Esophagus (tissue), 2 donors: ENCODE data around the gene APH1B. TPM values are rescaled to one million over a fixed set of nuclear protein-coding genes. Genes with fewer than 3 reads are reported as not detected.
"Not testable (repeated sequence)": the region's sequence is repeated elsewhere in the genome, so short reads cannot be mapped to it uniquely, and the experiment has no call there.

Source experiments
- H3K27ac ChIP-seq, 2 donors: one replicate each; pipeline ENCODE4 v1.5.1; 2013; ENCODE audit warnings: low read depth in 2 of 2, mild to moderate bottlenecking in 2 of 2, inconsistent platforms in 1 of 2, low read length in 1 of 2, moderate library complexity in 1 of 2
- H3K27me3 ChIP-seq, 2 donors: one replicate each; pipeline ENCODE4 v1.6.1; 2013; ENCODE audit warnings: low read length in 2 of 2, control low read depth in 1 of 2, mild to moderate bottlenecking in 1 of 2; ENCODE audit not compliant: insufficient read depth in 2 of 2, control insufficient read depth in 1 of 2
- H3K36me3 ChIP-seq, 2 donors: one replicate each; pipeline ENCODE4 v1.6.1; 2013; ENCODE audit warnings: low read length in 1 of 2; ENCODE audit not compliant: control insufficient read depth in 2 of 2, insufficient read depth in 2 of 2
- H3K4me1 ChIP-seq, 2 donors: one replicate each; pipeline ENCODE4 v1.6.1; 2013; ENCODE audit warnings: low read length in 1 of 2; ENCODE audit not compliant: control insufficient read depth in 2 of 2, insufficient read depth in 2 of 2
- H3K4me3 ChIP-seq, 2 donors: one replicate each; pipeline ENCODE4 v1.5.1; 2013; ENCODE audit warnings: low read length in 2 of 2, mild to moderate bottlenecking in 2 of 2, low read depth in 1 of 2, moderate library complexity in 1 of 2
- H3K9me3 ChIP-seq, 2 donors: one replicate each; pipeline ENCODE4 v1.6.1; 2013; ENCODE audit warnings: mild to moderate bottlenecking in 2 of 2, low read depth in 1 of 2, low read length in 1 of 2, moderate library complexity in 1 of 2; ENCODE audit not compliant: control insufficient read depth in 2 of 2, insufficient read depth in 1 of 2
- WGBS, 2 donors: extraction: QIAGEN DNeasy Blood & Tissue Kit; methylation state at CpG; one replicate each; pipeline ENCODE4 v1.1.7; 2013; 5-methylcytosine and 5-hydroxymethylcytosine counted together
- polyA plus RNA-seq, 2 donors: library from polyadenylated mRNA; stranded (reverse); fragments of 200-250 nt; gene quantifications; one replicate each; pipeline ENCODE4 v1.2.3, GENCODE V29; 2013
- donor health status: healthy with polysubstance abuse.
- donor health status: Bipolar disorder and iron deficiency.

Gene APH1B
- polyA plus RNA-seq, 2 donors = 1.6 to 2.0 TPM

DNA sequence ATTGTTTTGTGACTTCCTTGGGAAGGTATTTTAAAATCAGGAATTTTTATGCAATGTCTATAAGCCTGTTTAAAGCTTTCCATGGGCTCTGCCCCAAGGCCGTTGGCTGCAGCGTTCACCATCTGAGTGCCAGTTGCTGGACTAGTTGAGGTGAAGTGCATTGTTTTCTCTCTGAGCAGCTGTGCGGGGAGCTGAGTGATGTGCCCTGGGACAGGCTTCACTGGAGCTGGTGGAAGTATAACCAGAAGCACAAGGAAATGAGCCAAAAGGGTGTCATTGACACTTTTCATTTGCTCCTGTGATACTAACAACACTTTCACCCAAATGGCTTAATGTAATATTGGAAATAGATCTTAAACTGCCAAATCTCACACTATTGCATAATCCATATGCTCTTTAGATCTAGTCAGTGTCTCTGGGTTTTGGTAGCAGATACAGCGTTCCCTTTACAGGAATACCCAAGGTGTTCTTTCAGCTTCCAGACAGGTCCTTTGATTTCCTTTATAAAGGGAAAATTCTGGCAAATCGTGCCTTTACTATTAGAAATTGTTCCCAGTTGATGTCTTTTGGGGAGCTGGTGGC lies 29.2 kb downstream of the APH1B start:
- Histone ChIP-seq H3K9me3 (no peaks in the 10 kb centered on the region), H3K27me3 (no peaks in the 10 kb centered on the region), H3K4me1 (no peaks in the 10 kb centered on the region), H3K4me3 (no peak overlapping the region), H3K27ac (no peak overlapping the region), H3K36me3 (peaks cover 0 to 2% of the 10 kb centered on the region in 2 donors)
- whole genome bisulfite sequencing, 2 donors = 70 to 78% methylated on average over 5 of the region's 5 CpGs

DNA sequence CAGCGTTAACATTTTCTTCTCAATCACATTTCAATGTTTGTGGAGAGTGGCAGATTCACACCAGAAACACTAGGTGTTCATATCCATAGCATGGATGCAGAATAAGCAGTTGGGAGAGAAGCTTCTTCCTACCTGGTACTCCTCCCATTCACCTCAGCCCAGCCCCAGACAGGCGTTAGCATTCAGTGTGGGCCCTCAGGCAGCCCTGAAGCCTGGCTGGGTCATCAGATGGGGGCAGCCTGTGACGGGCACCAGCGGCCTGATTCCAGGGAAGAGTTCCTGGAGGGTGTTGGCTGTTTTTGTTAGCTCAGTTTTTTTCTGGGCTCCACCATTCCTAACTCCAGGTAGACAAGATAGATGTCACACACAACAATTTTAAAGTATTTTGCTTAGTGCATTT lies 31.1 kb downstream of the APH1B start:
- Histone ChIP-seq H3K27ac (no peak overlapping the region), H3K4me3 (no peak overlapping the region), H3K36me3 (peaks cover 0 to 2% of the 10 kb centered on the region in 2 donors), H3K27me3 (no peaks in the 10 kb centered on the region), H3K9me3 (no peaks in the 10 kb centered on the region), H3K4me1 (no peaks in the 10 kb centered on the region)
- WGBS, 2 donors = 74 to 86% methylated on average over 4 of the region's 4 CpGs

DNA sequence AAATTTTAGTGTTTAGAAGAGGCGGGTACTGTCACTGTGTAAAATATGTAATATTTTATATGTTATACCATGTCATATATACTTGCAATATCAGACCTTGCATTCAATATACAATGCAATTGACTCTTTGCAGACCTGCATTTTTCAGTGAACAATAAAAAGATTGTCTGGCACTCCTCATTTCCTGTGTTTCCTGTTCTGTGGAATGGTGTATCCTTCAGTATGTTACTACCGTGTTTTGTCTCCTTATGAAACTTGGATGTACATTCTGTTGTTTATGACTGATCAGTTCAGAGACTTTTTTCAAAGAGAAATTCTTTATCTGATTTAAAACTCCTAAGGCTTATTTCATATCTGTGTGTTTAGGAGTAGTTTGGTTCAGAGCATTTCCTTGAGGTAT lies 31.5 kb downstream of the APH1B start:
- Histone ChIP-seq H3K36me3 (no peaks in the 10 kb centered on the region), H3K27me3 (no peaks in the 10 kb centered on the region), H3K4me1 (no peaks in the 10 kb centered on the region), H3K27ac (no peak overlapping the region), H3K4me3 (no peak overlapping the region), H3K9me3 (no peaks in the 10 kb centered on the region)
- WGBS, 2 donors = 78 to 80% methylated on average over 2 of the region's 2 CpGs

DNA sequence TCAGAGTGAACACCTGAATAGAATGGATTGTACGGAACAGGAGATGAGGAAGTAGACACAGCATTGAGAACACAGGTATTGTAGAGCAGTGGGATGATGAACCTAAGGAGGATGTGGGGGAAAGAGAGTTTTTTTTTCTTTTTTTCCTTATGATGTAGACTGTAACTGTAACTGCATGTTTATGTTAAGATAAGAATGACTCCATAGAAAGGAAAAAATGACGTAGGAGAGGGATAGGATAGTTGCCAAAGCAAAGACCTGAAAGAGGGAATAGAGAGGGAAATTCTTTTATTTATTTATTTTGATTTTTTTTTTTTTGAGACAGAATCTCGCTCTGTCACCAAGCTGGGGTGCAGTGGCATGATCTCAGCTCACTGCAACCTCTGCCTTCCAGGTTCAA lies 33.2 kb downstream of the APH1B start:
- no peaks in the 10 kb centered on the region for H3K27me3 ChIP-seq
- no peaks in the 10 kb centered on the region for H3K36me3 ChIP-seq
- no peaks in the 10 kb centered on the region for H3K4me1 ChIP-seq
- no peaks in the 10 kb centered on the region for H3K9me3 ChIP-seq
- no peak overlapping the region for H3K4me3 ChIP-seq
- no peak overlapping the region for H3K27ac ChIP-seq
- WGBS, 2 donors = 77 to 95% methylated on average over 3 of the region's 3 CpGs

DNA sequence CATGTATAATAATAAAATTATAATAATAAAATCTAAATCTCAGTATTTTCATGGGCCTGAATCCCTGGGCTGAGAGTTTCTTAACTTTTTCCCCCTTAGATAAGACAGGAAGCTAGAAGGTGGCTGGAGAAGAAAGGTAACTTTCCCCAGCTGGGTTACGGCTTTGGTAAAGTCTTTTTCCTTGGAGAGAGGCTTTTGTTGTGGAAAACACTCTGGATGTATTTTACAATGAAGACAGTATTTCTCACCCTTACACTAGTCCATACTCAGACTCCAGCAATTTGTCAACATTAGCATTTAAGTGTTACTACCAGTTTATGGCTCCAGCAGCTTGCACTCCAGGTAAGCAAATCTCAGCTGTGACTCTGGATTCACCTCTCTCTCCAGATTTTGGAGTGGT lies 34.9 kb downstream of the APH1B start:
- H3K9me3 ChIP-seq = no peaks in the 10 kb centered on the region
- no peaks in the 10 kb centered on the region for H3K4me1 ChIP-seq
- H3K36me3 ChIP-seq = no peaks in the 10 kb centered on the region
- 95 to 100% methylated on average over 1 of the region's 1 CpG for WGBS, 2 donors
- no peak overlapping the region for H3K27ac ChIP-seq
- H3K27me3 ChIP-seq = no peaks in the 10 kb centered on the region
- no peak overlapping the region for H3K4me3 ChIP-seq

DNA sequence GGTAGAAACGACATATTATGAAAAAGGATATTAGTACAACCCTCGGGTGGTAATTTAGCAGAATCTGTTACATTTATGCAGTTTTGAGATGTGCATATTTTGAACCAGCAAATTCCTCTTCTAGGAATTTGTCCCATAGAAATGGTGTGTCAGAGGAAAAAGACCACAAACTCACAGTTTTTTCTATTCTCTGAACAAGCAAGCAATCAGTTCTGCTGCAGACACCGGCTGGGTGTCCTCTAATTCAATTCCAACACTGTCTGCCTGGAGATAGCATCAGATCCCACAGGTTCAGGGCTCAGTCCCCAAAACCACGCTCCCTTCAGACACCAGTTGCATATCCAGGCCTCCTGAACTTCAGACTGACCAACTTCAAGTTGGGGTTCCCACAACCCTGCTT lies 36.4 kb downstream of the APH1B start:
- H3K36me3 ChIP-seq = no peaks in the 10 kb centered on the region
- no peaks in the 10 kb centered on the region for H3K4me1 ChIP-seq
- H3K9me3 ChIP-seq = peaks cover 0 to 2% of the 10 kb centered on the region in 2 donors
- 90% methylated on average over 4 of the region's 4 CpGs for WGBS, 2 donors
- no peak overlapping the region for H3K27ac ChIP-seq
- no peaks in the 10 kb centered on the region for H3K27me3 ChIP-seq
- H3K4me3 ChIP-seq = no peak overlapping the region

DNA sequence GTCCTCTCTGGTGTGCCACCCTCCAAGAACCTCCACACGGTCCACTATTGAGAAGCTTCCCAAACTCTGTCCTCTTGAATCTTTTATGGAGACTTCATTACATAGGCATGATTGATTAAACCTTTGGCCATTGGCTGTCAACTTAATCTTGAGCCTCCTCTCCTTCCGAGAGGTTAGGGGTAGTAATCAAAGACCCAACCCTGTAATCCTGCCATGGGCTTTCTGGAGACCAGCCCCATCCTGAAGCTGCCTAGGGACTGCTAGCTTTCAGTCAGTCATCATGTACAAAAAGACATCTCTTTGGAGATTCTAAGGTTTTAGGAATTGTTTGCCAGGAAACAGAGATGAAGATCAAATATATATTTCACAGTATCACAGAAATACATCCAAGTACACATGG lies 37.0 kb downstream of the APH1B start:
- H3K9me3 ChIP-seq = peaks cover 0 to 2% of the 10 kb centered on the region in 2 donors
- no peak overlapping the region for H3K4me3 ChIP-seq
- H3K4me1 ChIP-seq = no peaks in the 10 kb centered on the region
- 53 to 63% methylated on average over 2 of the region's 2 CpGs for WGBS, 2 donors
- H3K27ac ChIP-seq = no peak overlapping the region
- no peaks in the 10 kb centered on the region for H3K27me3 ChIP-seq
- no peaks in the 10 kb centered on the region for H3K36me3 ChIP-seq

DNA sequence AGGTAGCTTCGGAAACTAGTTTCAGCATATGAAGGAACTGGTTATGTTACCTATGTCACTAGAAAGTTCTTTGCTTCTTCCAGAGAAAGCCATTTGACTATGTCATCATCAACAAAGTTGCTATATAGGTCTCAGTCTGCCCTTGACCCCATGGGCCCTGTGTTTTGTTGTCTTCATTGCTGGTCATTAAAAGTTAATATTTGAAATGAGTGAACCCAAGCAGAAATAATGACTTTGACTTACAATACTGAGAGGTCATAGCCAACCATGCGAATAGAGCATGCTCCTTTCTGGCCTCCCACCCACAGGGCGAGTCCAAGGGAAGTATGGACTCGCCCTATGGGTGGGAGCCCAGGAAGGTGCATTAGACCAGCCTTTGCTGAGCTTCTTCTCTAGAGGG lies 40.9 kb downstream of the APH1B start:
- no peaks in the 10 kb centered on the region for H3K27me3 ChIP-seq
- no peak overlapping the region for H3K4me3 ChIP-seq
- no peak overlapping the region for H3K27ac ChIP-seq
- WGBS, 2 donors = 91% methylated on average over 4 of the region's 4 CpGs
- peaks cover 0 to 2% of the 10 kb centered on the region in 2 donors for H3K9me3 ChIP-seq
- no peaks in the 10 kb centered on the region for H3K36me3 ChIP-seq
- no peaks in the 10 kb centered on the region for H3K4me1 ChIP-seq

DNA sequence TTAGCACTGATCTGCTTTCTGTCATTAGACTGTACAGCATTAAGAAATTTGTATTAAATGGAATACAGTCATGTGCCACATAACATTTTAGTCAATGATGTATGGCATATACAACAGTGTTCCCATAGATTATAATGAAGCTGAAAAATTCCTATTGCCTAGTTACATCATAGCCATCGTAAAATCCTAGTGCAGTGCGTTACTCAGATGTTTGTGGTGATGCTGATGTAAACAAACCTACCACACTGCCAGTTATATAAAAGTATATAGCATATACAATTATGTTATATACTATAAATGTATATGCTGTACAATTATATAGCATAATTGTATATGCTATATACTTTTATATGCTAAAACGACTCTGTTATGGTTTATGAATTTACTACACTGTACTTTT lies 41.7 kb downstream of the APH1B start:
- Histone ChIP-seq H3K27ac (no peak overlapping the region), H3K4me1 (no peaks in the 10 kb centered on the region), H3K27me3 (no peaks in the 10 kb centered on the region), H3K36me3 (peaks cover 0 to 3% of the 10 kb centered on the region in 2 donors), H3K9me3 (peaks cover 0 to 2% of the 10 kb centered on the region in 2 donors), H3K4me3 (no peak overlapping the region)
- 87 to 91% methylated on average over 3 of the region's 3 CpGs for WGBS, 2 donors

DNA sequence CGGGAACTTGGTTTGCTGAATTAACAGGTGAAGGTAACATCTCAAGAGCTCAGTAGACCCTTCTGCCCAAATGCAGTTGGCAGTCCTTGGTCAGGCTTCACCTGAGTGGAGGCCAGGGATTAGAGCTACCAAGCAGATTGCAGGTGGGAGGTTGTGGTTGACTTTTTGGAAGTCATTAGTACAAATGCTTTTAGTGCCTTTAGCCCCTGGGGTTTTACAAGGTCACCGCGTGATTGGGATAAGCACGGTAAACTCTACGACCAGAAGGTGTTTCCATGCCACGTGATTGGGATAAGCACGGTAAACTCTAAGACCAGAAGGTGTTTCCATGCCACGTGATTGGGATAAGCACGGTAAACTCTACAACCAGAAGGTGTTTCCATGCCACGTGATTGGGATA lies 43.0 kb downstream of the APH1B start:
- H3K27me3 ChIP-seq, H3K4me3 ChIP-seq, H3K27ac ChIP-seq, H3K36me3 ChIP-seq, H3K4me1 ChIP-seq, H3K9me3 ChIP-seq: not testable (repeated sequence)
- WGBS, 2 donors = 95% methylated on average over 7 to 9 of the region's 10 CpGs
